Inflammatory macrophage treated with lipopolysaccharide for 4 hours (primary cell): ENCODE results near the gene C2CD2.
"Not testable (repeated sequence)": the region's sequence is repeated elsewhere in the genome, so short reads cannot be mapped to it uniquely, and the experiment has no call there.

Experiments used
- DNase-seq: peaks from one replicate; pipeline ENCODE4 v3.0.0-alpha.2; 2020

C2CD2 gene

DNA sequence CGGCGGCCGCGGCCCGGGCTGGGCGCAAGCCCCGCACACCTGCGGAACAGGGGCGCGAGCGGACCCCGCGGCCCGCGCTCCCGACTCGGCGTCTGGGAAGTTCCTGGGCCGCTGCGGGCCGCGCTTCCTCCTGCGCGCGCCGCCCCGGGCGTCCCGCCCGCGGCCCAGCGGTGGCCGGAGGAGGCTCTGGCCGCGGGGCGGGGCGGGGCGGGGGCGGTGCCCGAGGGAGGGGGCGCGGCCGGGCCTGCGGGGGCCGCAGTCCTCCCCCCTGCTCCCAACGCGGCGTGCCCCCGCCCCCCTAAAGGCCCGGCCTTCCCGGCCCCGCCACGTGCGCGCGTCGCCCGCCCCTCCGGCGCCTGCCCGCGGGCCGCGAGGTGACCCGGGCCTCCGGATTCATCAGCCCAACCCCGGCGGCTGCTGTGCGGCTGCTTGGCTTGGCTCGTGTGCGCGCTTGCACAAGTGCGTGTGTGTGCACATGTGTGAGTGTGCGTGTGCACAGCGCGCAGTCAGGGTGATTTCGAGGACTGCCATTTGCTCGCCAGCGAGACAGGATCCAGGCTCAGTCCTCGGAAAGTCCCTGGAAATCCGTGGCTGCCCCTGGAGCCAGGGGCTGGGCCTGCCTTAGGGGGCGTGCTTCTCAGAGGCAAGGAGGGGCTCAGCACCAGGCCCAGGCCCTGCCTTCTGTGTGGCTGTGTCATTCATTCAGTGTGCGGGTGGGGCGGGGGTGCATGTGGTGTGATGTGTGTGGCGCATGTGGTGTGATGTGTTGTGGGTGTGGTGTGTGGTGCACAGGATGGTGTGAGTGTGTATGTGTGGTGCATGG, at the start of gene C2CD2:
Gene C2CD2, minus strand, starts transcription at position 188 of the 823 bp plus-strand sequence. CDS start 370 bp downstream, outside the sequence.
- peak; percentile 39 for DNase-seq

DNA sequence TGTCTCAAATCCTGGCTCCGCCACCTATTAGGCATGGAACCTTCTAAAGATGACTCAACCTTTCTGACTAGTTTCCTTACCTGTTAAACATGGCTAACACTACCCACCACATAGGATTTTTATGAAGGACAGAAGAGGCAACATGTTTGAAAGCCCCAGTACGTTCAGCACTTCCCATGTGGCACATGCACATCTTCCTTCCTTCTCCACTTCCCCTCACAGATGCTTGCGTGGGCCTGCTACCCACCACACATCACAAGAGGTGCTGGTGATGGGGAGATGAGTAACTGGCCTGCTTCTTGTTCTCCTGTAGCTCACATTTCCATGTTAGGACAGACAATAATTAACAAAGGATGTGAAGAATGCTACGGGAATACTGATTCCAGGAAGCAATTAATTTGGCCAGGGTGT, 49.2 kb upstream of the C2CD2 start:
- peak; percentile 77 for DNase-seq

DNA sequence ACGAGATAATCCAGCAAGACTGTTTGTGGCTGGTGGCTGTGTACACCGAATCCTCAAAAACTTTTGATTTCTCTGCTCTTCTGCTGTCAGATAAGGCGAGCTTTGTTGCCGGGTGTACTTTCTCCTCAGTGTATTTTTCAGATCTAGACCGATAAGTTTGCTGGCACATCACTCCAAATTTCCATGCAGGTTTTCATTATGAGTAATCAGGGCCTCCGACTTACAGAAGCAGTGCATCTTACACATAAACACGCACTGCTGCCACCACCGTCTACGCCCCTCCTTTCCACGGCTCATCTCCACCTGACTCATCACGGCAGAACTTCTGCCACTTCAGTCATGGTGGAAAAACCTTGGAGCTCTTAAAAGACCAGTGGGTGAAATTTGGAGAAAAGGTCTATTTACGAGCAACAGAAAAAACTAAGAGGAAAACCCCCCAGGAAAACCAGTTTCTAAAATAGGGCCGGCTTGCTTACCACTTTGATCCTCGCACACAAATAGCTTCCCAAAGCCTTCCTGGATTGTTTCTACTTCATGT, 48.7 kb upstream of the C2CD2 start:
- DNase-seq: peak; percentile 11

DNA sequence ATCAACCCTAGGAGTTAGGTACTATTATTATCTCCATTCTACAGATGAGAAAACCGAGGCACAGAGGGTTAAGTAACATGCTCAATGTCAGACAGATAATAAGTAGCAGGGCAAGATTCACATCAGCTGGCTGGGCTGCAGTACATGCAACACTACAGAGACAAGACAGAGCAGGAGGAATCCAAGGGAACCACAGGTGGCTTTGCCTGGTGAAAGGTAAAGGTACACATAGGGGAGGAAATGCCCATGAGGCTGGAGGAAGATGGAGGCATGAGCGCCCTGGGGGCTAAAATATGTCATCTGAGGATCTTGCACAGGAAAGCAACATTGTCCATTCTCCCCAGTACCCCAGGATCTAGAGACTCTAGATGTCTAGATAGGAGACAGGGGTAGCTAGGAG, 48.0 kb upstream of the C2CD2 start:
- DNase-seq: no peak

DNA sequence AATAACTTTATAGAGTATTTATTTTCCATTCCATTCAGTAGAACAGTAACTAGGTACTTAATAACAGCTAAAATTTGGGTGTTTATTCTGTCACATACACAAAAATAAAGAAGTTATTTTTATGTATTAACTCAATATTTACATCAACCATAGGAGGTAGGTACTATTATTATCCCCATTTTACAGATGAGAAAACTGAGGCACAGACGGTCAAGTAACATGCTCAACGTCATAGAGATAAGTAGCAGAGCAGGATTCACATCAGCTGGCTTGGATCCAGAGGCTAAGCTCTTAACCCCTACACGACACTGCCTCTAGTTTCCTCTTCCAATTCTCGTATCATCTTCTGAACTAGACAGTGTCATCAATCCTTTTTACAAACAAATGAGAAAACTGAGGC, 47.1 kb upstream of the C2CD2 start:
- DNase-seq: no peak

DNA sequence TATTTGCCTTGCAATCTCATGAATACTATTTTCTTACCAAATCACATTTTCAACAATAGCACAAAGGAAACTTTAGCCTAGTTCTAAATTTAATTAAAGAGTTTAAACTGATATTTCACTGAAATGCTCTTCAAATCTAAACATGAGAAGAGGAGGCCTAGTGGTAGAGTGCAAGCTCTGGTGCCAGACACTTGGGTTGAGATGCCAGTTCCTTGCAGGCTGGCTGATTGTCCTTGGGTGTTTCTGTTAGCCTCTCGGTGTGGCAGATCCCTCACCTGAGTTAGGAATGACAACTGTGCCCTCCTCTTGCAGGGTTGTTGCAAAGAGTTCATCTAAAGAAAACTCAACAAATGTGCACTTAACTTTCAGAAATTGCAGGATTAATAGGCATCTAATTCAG, 43.8 kb upstream of the C2CD2 start:
- DNase-seq: no peak

DNA sequence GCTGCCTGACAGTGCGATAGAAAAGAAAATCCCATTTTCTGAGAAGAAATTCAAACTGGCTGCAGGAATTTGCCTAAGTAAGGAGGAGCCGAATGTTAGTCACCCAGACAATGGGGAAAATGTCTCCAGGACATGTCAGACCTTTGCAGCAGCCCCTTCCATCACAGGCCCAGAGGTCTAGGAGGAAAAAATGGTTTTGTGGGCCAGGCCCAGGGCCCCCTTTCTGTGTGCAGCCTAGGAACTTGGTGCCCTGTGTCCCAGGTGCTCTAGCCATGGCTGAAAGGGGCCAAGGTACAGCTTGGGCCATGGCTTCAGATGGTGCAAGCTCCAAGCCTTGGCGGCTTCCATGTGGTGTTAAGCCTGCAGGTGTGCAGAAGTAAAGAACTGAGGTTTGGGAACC, 41.8 kb upstream of the C2CD2 start:
- no peak for DNase-seq

DNA sequence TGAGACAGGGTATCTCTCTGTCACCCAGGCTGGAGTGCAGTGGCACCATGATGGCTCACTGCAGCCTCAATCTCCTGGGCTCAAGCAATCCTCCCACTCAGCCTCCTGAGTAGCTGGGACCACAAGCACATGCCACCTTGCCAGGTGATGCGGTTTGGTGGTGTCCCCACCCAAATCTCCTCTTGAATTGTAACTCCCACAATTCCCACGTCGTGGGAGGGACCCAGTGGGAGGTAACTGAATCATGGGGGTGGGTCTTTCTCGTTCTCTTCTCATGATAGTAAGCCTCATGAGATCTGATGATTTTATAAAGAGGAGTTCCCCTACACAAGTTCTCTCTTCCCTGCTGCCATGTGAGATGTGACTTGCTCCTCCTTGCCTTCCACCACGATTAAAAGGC, 40.8 kb upstream of the C2CD2 start:
- not testable (repeated sequence) for DNase-seq

DNA sequence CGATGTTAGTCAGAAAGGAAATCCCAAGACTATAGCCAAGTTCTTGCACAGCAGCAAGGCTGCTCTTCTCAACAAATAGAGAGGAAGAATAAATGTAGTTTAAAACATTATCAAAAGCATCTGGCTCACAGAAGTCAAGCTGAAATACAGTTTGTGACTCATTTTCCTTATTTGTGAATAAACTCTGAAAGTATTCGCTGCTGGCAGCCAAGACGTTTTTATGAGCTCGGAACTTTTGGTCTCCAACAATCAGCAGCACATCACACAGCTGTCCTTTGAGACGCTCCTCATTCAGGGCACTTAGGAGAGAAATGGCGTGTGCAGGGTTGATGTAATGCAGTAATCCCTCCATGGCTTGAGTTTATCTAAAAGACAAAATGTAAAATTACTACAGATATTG, 39.9 kb upstream of the C2CD2 start:
- DNase-seq: no peak

DNA sequence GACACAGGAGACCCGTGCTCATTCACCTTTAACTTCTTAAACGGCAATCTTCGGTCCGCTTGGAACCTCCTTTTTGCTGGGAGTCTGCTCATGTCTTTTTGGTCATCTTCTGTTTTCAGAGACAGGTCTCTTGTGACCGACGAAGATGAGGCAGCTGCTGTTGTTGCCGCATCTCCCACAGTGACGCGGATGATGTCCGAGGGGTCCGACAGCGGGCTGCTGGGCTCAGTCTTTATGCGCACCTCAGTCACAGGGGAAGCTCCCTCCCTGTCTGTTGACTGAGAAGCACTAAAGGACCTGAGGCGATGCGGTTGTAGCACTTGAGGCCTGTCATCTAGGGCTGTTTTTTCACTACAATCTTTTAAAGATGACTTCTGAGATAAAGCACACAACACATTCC, 38.8 kb upstream of the C2CD2 start:
- no peak for DNase-seq

DNA sequence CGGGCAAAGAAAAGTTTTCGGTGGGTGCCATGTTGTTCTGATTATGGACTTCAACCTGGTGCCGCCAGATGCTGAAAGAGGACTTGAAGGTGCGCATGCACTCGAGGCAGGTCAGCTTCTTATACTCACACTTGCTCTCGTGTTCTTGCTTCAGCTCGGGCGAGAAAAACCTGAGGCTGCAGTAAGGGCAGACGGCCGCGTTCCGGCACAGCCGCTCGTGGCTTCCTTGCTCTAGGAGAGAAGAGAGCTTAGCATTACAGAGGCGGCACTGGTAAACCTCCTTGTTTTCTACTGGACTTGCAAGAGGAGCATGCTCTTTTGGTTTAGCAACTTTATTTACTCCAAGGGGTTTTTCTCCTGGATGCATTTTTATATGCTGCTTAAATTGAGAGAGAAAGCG, 37.8 kb upstream of the C2CD2 start:
- no peak for DNase-seq

DNA sequence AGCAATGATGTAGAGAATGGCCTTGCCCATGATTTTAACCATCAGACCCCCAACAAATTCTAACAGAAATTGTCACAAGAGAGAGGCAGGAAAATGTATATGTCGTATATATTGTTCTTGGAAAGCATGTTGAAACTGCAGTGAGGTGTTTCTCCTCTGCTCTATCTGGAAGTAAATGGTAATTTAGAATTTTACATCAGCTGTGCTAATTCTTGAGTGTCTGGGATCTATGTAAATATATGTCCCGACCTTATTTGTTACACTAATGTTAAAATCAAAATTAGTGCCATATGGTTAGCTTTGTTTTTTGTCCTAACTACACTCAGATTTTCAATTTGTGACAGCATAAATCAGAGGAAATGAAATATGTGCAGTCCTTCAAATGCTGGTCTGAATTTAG, 35.9 kb upstream of the C2CD2 start:
- no peak for DNase-seq

DNA sequence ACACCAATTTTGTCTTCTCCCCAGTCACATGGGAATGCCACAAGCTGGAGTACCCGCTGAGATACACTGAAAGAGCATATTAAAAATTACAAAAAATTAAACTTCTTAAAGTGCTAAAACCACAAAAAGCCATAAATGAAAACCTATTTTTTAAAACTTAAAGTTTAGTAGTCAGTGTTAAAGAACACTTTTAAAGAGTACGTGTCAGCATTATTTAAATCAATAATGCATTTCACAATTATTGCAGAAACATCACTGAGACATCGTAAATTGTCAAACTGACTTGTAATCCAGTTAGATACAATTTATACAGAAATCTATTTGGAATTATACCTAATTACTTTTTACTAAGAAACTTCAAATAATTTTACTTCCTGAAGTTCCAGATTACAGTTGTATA, 33.5 kb upstream of the C2CD2 start:
- DNase-seq: no peak

DNA sequence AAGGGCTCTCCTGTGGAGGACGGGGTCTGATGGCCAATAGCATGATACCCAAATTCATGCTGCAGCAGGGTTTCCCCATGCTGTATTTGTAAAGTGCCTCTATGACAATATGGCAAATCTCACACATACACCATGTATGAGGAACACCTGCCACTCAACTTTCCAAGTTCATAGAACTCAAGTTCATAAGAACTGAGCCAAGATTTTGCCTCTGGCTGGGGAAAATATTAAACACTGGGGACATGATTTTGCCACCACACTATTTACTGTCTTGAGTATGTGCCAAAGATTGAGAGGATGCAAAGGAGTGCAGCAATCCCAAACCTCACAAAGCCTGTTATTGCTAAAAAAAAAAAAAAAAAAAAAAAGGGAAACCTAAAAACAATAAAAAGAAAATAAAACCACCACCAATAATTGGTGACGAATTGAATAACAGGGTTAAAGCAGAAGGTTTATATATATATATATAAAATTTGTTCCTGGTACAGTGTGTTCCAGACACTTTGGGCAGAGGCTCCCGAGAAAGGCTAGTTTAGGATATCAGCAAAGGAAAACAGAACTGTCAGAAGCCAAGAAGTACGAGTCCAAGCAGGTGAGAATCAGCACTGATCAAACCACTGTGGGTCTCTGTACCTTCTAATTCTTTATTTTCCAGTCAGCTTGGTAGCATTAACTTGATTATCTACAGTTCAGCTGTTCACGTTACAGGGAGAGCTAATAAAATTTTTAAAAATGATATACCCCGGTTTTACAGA, 32.0 kb upstream of the C2CD2 start:
- no peak for DNase-seq

DNA sequence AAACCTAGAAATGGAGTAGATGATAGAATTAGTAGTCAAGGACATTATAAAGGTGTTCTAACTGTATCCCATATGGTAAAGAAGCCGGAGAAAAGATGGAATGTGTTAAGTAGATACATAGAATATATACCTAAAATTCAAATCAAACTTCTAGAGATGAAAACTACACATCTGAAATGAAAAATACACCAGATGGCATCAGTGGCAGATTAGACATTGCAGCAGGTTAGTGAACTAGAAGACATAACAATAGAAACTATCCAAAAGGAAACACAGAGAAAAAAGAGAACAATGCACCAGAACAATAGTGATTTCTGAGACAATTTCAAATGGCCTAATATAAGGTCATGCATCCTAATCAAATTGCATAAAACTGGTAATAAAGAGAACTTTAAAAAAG, 29.4 kb upstream of the C2CD2 start:
- DNase-seq: no peak

DNA sequence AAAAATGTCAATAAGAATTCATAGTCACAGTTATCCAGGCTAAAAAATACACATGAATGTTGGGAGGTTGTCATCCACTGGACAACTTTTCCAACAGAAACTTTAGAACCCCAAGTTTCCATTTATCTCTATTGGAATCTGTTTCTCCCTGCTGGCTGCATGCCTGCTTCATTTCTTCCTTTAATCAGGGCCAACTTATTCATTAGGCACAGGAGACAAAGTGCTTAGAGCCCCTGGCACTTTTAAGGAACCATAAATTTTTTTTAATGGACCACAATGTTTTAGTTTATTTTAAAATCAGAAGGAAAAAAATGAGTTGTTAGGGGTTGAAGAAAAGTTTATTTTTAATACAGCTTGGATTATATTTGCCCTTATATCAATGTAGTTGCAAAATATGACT, 26.7 kb upstream of the C2CD2 start:
- DNase-seq: no peak

DNA sequence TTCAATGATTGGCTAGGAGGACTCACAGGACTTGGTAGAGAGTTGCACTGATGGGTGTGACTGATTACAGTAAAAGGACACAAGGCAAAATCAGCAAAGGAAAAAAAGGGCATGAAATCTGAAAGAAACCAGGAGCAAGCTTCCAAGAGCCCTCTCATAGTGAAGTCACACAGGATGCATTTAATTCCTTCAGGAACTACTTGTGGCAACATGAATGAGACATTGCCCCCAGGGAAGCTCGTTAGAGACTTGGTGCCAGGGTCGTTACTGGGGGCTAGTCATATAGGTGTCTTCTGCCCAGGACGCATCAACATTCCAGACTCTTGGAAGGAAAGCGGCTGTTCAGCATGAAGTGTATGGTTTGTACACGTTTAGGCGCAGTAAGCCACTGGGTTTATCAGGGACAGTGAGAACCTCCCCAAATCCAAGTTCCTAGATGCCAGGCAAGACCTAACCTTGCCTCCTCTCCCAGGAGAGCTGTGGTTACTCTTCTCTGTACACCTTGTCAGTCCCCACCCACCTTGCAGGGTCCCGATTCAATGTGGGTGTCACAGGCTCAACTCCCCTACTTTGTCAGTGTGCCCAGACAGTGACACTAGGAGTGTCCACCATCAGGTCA, 26.0 kb upstream of the C2CD2 start:
- no peak for DNase-seq

DNA sequence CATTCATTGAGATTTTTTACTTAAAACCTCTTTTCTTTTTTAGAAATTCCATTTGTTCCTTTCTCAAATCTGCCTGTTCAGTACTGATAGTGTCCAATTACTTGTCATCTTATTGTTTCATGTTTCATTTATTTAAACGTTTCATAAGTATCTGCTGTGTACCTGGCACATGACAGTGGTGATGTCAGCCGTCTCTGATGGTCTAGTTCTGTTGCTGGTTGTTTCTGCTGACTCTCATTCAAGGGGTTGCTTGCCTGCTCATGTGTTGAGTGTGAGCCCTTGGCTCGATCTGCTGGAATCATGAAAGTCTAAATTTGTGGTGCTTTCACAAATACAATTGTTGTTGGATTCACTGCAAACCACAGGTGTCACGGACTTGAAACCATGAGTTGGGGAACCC, 25.5 kb upstream of the C2CD2 start:
- no peak for DNase-seq

DNA sequence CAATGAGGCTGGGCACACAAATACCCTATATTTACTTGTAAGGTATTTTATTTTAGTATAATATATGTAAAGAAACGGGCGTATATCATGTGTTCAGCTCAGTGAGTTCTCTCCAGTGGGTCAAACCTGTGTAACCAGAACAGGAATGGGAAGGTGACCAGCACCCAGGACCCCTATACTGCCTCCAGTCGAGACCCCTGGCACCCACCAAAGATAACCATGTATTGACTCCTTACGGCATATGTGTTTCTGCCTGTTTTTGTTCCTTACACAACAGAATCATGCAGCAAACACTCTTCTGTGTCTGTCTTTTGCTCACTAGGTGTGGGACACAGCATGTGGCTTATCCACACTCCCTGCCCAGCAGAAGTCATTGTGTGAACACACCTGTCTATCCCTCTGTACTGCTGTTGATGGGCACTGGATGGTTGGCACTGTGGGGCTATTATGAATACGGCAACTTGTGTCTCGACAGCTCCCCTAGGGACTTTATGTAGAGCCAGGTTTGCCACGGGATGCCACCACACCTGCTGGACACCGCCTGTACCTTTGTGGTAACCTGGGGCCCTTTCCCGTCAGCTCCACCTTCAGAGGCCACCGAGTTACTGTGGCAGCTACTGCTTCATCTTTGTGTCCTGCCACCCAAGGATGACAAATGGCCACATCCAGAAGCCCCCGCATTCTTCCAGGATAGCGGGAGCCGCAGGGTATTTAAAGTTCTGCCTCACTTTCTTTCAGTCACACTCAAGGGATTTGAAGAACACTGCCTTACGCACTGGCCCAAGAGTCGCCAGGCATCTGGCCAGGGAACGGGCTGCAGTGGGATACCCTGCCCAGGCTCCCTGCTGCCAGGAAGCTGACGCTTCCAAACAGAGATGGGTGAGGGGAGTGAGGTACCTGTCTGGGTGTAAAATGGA, 23.5 kb upstream of the C2CD2 start:
- DNase-seq: no peak

DNA sequence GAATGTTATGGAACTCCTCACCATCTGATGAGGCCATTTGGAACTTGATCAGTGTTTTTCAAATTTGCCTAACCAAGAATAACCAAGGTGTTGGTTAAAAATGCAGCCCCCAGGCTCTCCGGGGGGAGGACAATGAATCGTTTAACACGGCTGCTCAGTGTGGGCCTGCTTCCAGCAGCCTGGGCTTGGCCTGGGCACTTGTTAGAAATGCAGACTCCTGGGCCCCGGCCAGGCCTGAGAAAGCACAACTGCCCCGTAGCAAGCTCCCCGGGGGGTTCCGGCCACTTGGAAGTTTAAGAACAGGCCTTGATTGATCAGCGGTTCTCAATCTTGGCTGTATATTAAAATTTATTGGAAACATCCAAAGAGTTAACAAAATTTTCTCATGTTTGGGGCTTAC, 22.8 kb upstream of the C2CD2 start:
- DNase-seq: no peak

DNA sequence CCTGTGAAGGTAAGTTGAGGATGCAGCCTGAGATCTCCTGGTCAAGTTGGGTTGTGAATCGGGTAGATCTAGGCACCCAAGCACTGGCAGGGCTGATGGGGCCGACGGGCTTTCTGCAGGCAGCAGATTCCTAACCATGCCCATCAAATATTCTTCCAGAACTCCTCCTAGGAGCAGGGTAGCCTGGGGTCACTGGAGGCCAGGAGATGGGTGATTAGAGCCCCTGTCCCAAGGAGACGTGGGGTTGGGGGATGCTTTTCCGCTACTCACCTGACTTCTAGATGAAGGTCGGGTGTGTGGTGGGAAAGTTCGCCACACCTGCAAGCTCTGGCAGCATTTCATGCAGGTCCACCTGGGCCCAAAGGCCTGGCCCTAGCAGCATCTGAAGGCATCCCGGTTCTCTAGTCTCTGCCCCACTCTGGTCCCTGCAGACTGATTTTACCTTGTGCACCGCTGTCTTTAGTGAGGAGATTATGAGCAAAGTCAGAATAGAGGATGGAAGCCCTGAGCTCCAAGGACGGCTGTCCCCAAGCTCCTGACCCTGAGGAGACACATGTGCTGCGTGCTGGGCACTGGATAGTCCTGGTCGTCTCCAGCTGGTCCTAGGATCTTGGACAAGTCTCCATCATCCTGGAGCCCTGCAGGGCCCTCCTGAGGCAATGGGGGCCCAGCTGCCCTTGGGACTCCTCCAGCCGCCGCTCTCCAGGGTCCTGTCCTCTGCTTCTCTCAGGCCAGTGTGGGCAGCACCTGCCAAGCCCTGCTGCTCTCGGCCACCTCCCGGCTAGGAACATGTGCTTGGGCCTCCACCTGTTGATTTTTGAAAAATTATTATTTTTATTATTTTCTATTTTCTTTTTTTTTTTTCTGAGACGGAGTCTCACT, 21.8 kb upstream of the C2CD2 start:
- no peak for DNase-seq

DNA sequence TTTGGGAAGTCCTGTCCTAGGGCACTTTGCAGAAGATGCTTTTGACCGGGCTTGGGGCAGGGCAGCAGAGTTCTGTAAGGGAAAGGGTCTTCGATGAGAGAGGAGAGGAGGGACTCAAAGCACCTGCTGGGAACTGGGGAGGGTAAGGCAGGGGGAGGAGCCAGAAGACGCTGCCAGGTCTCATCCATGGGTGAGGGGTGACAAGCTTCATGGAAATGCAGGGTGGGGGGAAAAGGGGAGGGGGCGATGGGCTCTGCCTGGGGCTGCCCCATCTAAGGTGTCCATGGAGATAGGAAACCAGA, 20.9 kb upstream of the C2CD2 start:
- no peak for DNase-seq
